ENCODE measurements around the gene MRGPRX2. TPM values are rescaled to one million over a fixed set of nuclear protein-coding genes. Genes with fewer than 3 reads are reported as not detected.

The MRGPRX2 gene
- total and polyA plus RNA-seq, 10 of the 15 experiments (the other 5 are each of a cell fraction or from before 2014, with no cell fraction given): 0.03 to 0.11 TPM; not detected in 8

- TF ChIP-seq BHLHE40 (IDR thresholded peaks at IDR 0.05; ENCODE audit: borderline replicate concordance in 1 of 2, low read depth in 2 of 2, low read length in 1 of 2): no peak
Measured at GRCh38 chr11:19084661-19085315, 24.3 kb upstream of the MRGPRX2 start (continued).

DNA sequence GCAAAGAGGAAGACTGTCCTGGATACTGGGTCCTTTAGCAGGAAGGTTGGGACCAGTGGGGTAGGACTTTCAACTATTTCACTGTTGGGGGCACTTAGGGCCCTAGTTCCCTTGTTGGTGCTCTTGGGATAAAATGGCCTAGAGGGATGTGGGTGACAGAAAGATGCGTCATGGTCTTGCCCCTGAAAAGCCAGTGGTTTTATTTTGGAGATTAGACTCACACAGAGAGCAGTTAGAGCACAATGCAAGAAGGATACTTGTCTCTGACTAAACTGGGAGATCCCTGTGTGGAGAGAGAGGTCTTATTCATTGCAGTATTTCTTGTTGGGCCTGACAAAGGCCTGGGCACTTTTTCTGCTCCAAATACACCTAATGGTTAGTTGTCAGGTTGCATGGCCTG is 22.6 kb upstream of the MRGPRX2 start:
- Histone ChIP-seq H4K20me1 (ENCODE audit: control insufficient read depth, insufficient read depth) (no peaks in the 10 kb centered on the region), H3K27me3 (replicated peaks in 1 of 2; ENCODE audit: control insufficient read depth in 2 of 2, insufficient read depth in 2 of 2, low read length in 1 of 2) (no peaks in the 10 kb centered on the region), H3K4me3 (no peak overlapping the region), H3K4me1 (ENCODE audit: control insufficient read depth, insufficient read depth, low read length) (no peaks in the 10 kb centered on the region), H3K9ac (ENCODE audit: control insufficient read depth, insufficient read depth, low read length) (no peak overlapping the region), H3K27ac (ENCODE audit: control insufficient read depth, insufficient read depth) (no peak overlapping the region), H3K36me3 (ENCODE audit: control insufficient read depth in 2 of 2, insufficient read depth in 2 of 2, low read length in 1 of 2) (no peaks in the 10 kb centered on the region), H3K79me2 (ENCODE audit: control insufficient read depth, insufficient read depth, low read length) (no peaks in the 10 kb centered on the region), H3K9me3 (replicated peaks; ENCODE audit: control insufficient read depth, insufficient read depth, low read length) (no peaks in the 10 kb centered on the region), H3K4me2 (ENCODE audit: control insufficient read depth, insufficient read depth) (no peak overlapping the region), H2AFZ (ENCODE audit: control insufficient read depth, low read depth, low read length) (no peak overlapping the region)
- WGBS (ENCODE audit: insufficient coverage, insufficient replicate concordance, low lambda C conversion rate, missing lambda C conversion rate): 0% methylated on average over 1 of the region's 1 CpG
- ChIA-PET RAD21 (ENCODE audit: unreplicated experiment) (no interaction called here), POLR2A (no interaction called here), SMC1A (ENCODE audit: uncharacterized antibody, unreplicated experiment) (no interaction called here), CTCF (no interaction called here)
- in situ Hi-C loops (cut with MboI) (no loop called here), intact Hi-C loops (cut with micrococcal nuclease; ENCODE audit: unreplicated experiment) (no loop called here)
- DNase-seq (ENCODE audit: low read depth, low spot score): no peak
- no peak for TF ChIP-seq PAX8 (IDR thresholded peaks at IDR 0.05)
- no peak for ATAC-seq
- no TSS peak for BruUV-seq (replicated peaks)
- no peak for FAIRE-seq

DNA sequence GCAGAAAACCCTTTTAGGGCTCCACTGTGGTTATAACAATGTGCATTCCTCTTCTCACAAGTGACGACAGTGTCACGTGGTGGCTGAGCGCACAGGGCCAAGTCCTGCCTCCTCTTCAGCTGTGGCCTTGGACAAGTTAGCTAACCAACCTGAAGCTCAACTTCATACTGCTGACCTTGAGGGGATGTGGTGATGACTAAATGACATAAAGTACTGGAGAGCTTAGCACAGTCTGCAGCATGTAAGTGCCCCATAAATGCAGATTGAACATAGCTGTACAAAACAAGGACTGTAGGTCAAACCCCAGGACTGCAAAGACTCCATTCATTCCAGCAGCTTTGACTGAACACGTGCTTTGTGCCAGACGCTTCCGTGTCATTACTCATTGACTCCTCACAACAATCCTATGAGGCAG is 20.1 kb upstream of the MRGPRX2 start:
- Histone ChIP-seq H3K9ac (ENCODE audit: control insufficient read depth, insufficient read depth, low read length) (no peak overlapping the region), H3K4me3 (no peak overlapping the region), H3K4me2 (ENCODE audit: control insufficient read depth, insufficient read depth) (no peak overlapping the region), H3K79me2 (ENCODE audit: control insufficient read depth, insufficient read depth, low read length) (no peaks in the 10 kb centered on the region), H3K36me3 (ENCODE audit: control insufficient read depth in 2 of 2, insufficient read depth in 2 of 2, low read length in 1 of 2) (no peaks in the 10 kb centered on the region), H3K4me1 (ENCODE audit: control insufficient read depth, insufficient read depth, low read length) (no peaks in the 10 kb centered on the region), H2AFZ (ENCODE audit: control insufficient read depth, low read depth, low read length) (no peak overlapping the region), H4K20me1 (ENCODE audit: control insufficient read depth, insufficient read depth) (peaks cover 2% of the 10 kb centered on the region; the same call in 1 of the 2 replicates), H3K27ac (ENCODE audit: control insufficient read depth, insufficient read depth) (no peak overlapping the region), H3K27me3 (replicated peaks in 1 of 2; ENCODE audit: control insufficient read depth in 2 of 2, insufficient read depth in 2 of 2, low read length in 1 of 2) (no peaks in the 10 kb centered on the region; a peak in 1 of 4 replicates), H3K9me3 (replicated peaks; ENCODE audit: control insufficient read depth, insufficient read depth, low read length) (no peaks in the 10 kb centered on the region)
- ChIA-PET RAD21 (ENCODE audit: unreplicated experiment) (interaction anchor here (1.1 to 1.4 kb wide), 3 partner anchors 10 to 160 kb away, joined by 3 read pairs; partner anchors contain the start of gene E2F8), CTCF (interaction anchor here (1.0 to 3.2 kb wide), 3 partner anchors 9 to 477 kb away, joined by 3 to 15 read pairs (median 9); no protein-coding TSS in a partner anchor), POLR2A (interaction anchor here (0.6 kb wide), 1 partner anchor 14 kb away, joined by 3 read pairs; no protein-coding TSS in a partner anchor), SMC1A (ENCODE audit: uncharacterized antibody, unreplicated experiment) (interaction anchor here (0.8 to 1.5 kb wide), 2 partner anchors 9 to 42 kb away, joined by 4 read pairs; no protein-coding TSS in a partner anchor)
- no peak for FAIRE-seq
- no peak; the same call in 2 of the 3 replicates for ATAC-seq
- 52% methylated on average over 6 of the region's 6 CpGs for WGBS (ENCODE audit: insufficient coverage, insufficient replicate concordance, low lambda C conversion rate, missing lambda C conversion rate)
- TF ChIP-seq RBBP5 (conservative IDR thresholded peaks at IDR 0.05): no peak
- in situ Hi-C loops (cut with MboI) (no loop called here), intact Hi-C loops (cut with micrococcal nuclease; ENCODE audit: unreplicated experiment) (no loop called here)
- DNase-seq (ENCODE audit: low read depth, low spot score): no peak
- BruUV-seq (replicated peaks): no TSS peak

Data from GM12878 (cell line).